PFSK-1 (cell line): ENCODE data around the gene MFSD12.

Experiments used
- FOXP2 ChIP-seq: optimal IDR thresholded peaks from 2 replicates; pipeline ENCODE3; 2011; ENCODE audit warnings: borderline replicate concordance, control low read depth, inconsistent platforms; ENCODE audit not compliant: insufficient read depth; ENCODE audit errors: extremely low read length, extremely low read depth
- POLR2AphosphoS5 ChIP-seq: IDR thresholded peaks from 2 replicates; pipeline ENCODE4 v1.6.1; 2012; ENCODE audit warnings: low read depth, mild to moderate bottlenecking, control low read depth, low read length, moderate library complexity
- REST ChIP-seq, 2 experiments: IDR thresholded peaks; 2 replicates each; pipeline versions ENCODE4 v1.6.1 to v1.8.0; 2011 to 2012; ENCODE audit warnings: low read depth in 2 of 2, low read length in 2 of 2, control low read depth in 1 of 2, inconsistent platforms in 1 of 2, mild to moderate bottlenecking in 1 of 2, moderate library complexity in 1 of 2; ENCODE audit not compliant: insufficient read depth in 1 of 2
- SIN3A ChIP-seq: IDR thresholded peaks from 2 replicates; pipeline ENCODE4 v1.6.1; 2012; ENCODE audit warnings: mild to moderate bottlenecking, low read length, moderate library complexity, borderline replicate concordance; ENCODE audit not compliant: insufficient read depth
- TAF1 ChIP-seq: IDR thresholded peaks from 2 replicates; pipeline ENCODE4 v1.6.1; 2012; ENCODE audit warnings: low read length, control low read depth, borderline replicate concordance; ENCODE audit not compliant: insufficient read depth

The MFSD12 gene

DNA sequence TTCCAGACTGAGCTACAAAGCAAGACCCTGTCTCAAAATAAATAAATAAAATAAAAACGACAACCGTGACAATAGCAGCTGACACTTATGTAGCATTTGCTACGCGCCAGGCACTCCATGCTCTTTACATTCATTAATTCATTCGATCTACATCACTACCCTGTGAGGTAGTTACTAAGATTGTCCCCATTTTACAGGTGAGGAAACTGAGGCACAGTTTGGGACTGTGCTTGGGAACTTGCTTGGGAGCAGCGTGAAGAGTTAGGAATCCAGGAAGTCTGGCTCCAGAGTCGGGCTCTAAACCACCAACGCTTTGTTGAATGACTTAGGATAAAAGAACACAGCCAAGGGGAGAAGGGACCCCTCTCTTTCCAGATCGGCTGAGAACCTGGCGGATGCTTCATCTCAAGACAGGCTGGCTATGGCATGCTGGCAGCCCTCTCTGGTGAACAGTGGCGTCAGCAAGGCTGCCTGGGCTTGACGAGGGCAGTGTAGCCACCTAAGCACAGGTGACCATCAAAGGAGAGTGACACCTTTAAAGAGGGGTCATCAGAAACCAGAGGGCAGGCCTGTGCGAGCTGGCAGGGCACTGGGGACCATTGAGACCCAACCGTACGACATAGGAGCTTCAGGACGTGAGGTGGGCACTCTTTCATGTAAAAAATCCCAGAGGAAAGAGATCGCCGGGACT, 57.5 kb downstream of the MFSD12 start:
- TF ChIP-seq REST (IDR thresholded peaks at IDR 0.05; ENCODE audit: insufficient read depth in 1 of 2, low read depth in 2 of 2, low read length in 2 of 2) (no peak), POLR2AphosphoS5 (no peak), TAF1 (no peak), FOXP2 (no peak), SIN3A (no peak)

GRCh38 chr19:3497757-3498520, 59.4 kb downstream of the MFSD12 start:
- TF ChIP-seq TAF1 (no peak), POLR2AphosphoS5 (no peak), REST (IDR thresholded peaks at IDR 0.05; ENCODE audit: insufficient read depth in 1 of 2, low read depth in 2 of 2, low read length in 2 of 2) (no peak), FOXP2 (no peak), SIN3A (no peak)

DNA sequence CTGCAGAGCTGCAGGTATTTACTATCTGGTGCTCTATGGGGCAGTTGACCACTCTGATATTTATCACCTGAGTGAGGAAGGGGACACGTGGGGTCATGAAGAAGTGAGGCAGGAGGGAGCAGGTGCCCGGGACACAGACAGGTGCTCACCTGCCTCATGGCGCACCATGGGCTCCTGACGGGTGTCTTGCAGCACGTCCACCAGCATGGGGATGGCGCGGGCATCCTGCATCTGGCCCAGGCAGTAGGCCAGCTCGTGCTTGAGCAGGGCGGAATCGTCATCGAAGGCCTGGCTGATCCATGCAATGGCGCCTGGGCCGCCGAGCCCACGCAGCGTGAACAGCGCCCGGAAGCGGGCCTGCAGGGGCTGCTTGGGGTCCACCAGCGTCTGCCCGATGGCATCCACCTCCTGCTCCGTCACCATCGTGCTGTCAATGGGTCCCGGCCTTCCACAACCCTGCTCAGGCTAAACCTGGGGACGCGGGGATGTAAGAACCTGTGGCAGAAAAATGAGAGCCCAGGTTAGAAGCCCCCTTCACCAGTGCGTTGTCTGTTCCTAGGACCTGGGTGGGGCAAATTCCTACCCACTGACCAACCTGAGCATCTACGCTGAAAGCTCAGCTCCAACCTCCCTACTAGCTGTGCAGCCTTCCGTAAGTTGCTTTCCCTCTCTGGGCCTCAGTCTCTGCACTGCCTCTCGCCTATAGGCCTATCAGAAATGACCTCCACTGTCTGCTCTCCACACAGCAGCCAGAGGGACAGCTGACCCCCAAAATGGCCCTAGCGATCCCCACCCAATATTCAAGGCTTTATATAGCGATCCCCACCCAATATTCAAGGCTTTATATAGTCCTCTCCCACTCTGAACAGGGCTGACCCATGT, 60.8 kb downstream of the MFSD12 start:
- no peak for TF ChIP-seq FOXP2
- TF ChIP-seq TAF1, result no peak
- TF ChIP-seq POLR2AphosphoS5, result no peak
- TF ChIP-seq REST (IDR thresholded peaks at IDR 0.05; ENCODE audit: insufficient read depth in 1 of 2, low read depth in 2 of 2, low read length in 2 of 2), result no peak
- TF ChIP-seq SIN3A, result no peak

DNA sequence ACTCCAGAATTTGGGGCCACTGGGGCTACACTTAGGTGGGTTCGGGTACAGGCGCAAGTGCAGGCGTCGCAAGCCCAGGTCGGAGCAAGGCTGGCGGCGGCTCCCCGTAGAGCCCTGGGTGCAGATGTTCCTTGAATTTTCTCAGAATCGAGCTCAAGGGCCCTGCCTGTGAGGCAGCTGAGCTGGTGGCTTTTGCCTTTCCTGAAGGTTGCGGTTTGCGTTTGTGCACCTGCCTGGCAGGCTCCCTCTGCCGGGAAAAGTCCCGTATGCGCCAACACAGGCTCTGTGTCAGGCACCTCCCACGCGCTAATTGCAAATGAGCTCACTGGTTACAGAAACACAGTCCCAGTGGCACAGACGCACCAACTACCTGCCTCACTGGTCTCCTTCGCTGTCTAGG, 62.8 kb downstream of the MFSD12 start:
- TF ChIP-seq FOXP2 (no peak), TAF1 (no peak), SIN3A (no peak), REST (IDR thresholded peaks at IDR 0.05; ENCODE audit: insufficient read depth in 1 of 2, low read depth in 2 of 2, low read length in 2 of 2) (no peak), POLR2AphosphoS5 (no peak)
